T-cell (primary cell): ENCODE results near the gene RAB10. TPM values are rescaled to one million over a fixed set of nuclear protein-coding genes. Genes with fewer than 3 reads are reported as not detected.
"Not testable (repeated sequence)": the region's sequence is repeated elsewhere in the genome, so short reads cannot be mapped to it uniquely, and the experiment has no call there.

Experiments used
- ATAC-seq, 4 experiments: fragments of 200-7000 bp in 3 of 4; fragments of 150-1000 bp in 1 of 4; cut with Tn5 transposase; replicated peaks in 1 of 4; 1 replicate in 3 of 4; 2 replicates in 1 of 4; pipeline ENCODE4 v1.10.0; 2021; ENCODE audit warnings: moderate library complexity in 3 of 4, mild to moderate bottlenecking in 2 of 4, moderate number of reproducible peaks in 1 of 4
- CTCF ChIA-PET, 2 donors: fragments of 300-600 bp; sonication (Branson Sonifier 250); formaldehyde crosslinking; loops; one replicate each; lab custom pipeline; 2022; ENCODE audit warnings: antibody characterized with exemption in 2 of 2; lab: Charles Lee
- POLR2A ChIA-PET, 2 donors: fragments of 300-600 bp; sonication (Branson Sonifier 250); formaldehyde crosslinking; loops; one replicate each; lab custom pipeline; 2022; ENCODE audit warnings: antibody characterized with exemption in 2 of 2; lab: Charles Lee
- DNase-seq, 35 experiments: peaks; one replicate each; pipeline versions ENCODE4 v3.0.0 to v3.0.0-alpha.2; 2013 to 2023
- H3K27ac ChIP-seq: one replicate; pipeline ENCODE4 v1.5.1; 2013; ENCODE audit warnings: low read length
- H3K27me3 ChIP-seq, 2 experiments: replicated peaks in 1 of 2; 1 replicate in 1 of 2; 2 replicates in 1 of 2; pipeline versions ENCODE4 v1.6.1 to v1.7.0; 2013; ENCODE audit warnings: low read length in 1 of 2, mixed read lengths in 1 of 2; ENCODE audit not compliant: control insufficient read depth in 2 of 2, insufficient read depth in 2 of 2; ENCODE audit errors: extremely low read depth in 1 of 2
- H3K36me3 ChIP-seq, 2 donors: 1 replicate in 1 of 2; 2 replicates in 1 of 2; pipeline versions ENCODE4 v1.6.1 to v1.7.0; 2013; ENCODE audit warnings: low read length in 1 of 2; ENCODE audit not compliant: control insufficient read depth in 2 of 2, insufficient read depth in 1 of 2; ENCODE audit errors: extremely low read depth in 1 of 2
- H3K4me1 ChIP-seq, 2 experiments: 1 replicate in 1 of 2; 2 replicates in 1 of 2; pipeline versions ENCODE4 v1.6.1 to v1.7.0; 2013; ENCODE audit warnings: low read length in 2 of 2, mixed read lengths in 1 of 2; ENCODE audit not compliant: insufficient read depth in 2 of 2, control insufficient read depth in 1 of 2; ENCODE audit errors: extremely low read depth in 1 of 2
- H3K4me3 ChIP-seq, 2 donors: 1 replicate in 1 of 2; 2 replicates in 1 of 2; pipeline versions ENCODE4 v1.5.1 to v1.7.0; 2013; ENCODE audit warnings: mild to moderate bottlenecking in 2 of 2, low read length in 1 of 2, moderate library complexity in 1 of 2; ENCODE audit not compliant: control insufficient read depth in 1 of 2; ENCODE audit errors: extremely low read depth in 1 of 2
- H3K9me3 ChIP-seq: 2 replicates; pipeline ENCODE4 v1.7.0; 2013
- H3K27ac Mint-ChIP-seq, 2 donors: one replicate each; pipeline ENCODE4 v1.8.0; 2020 to 2021; ENCODE audit warnings: mild to moderate bottlenecking in 2 of 2, mixed read lengths in 2 of 2
- H3K27me3 Mint-ChIP-seq, 2 donors: one replicate each; pipeline ENCODE4 v1.8.0; 2021 to 2022; ENCODE audit warnings: mixed read lengths in 2 of 2
- H3K36me3 Mint-ChIP-seq: one replicate; pipeline ENCODE4 v1.8.0; 2021; ENCODE audit warnings: mixed read lengths
- H3K4me1 Mint-ChIP-seq, 3 donors: one replicate each; pipeline ENCODE4 v1.8.0; 2020 to 2022; ENCODE audit warnings: mixed read lengths in 3 of 3, mild to moderate bottlenecking in 1 of 3
- H3K4me3 Mint-ChIP-seq, 3 donors: one replicate each; pipeline ENCODE4 v1.8.0; 2020 to 2022; ENCODE audit warnings: mild to moderate bottlenecking in 3 of 3, mixed read lengths in 3 of 3, moderate library complexity in 3 of 3
- H3K9me3 Mint-ChIP-seq, 3 donors: one replicate each; pipeline ENCODE4 v1.8.0; 2020 to 2022; ENCODE audit warnings: mixed read lengths in 3 of 3
- WGBS: methylation state at CpG from one replicate; pipeline ENCODE4 v1.1.5; 2013; ENCODE audit warnings: missing lambda C conversion rate; ENCODE audit not compliant: insufficient coverage; 5-methylcytosine and 5-hydroxymethylcytosine counted together
- total RNA-seq, 35 experiments: library from RNA in 6 of 35; stranded (reverse) in 6 of 35; fragments of 120-200 nt in 1 of 35; gene quantifications; one replicate each; pipeline versions ENCODE4 v1.2.1 to v1.2.4 and lab custom pipeline; 2013 to 2026

The RAB10 gene
- total RNA-seq, 5 donors from 2014 or later (not counting 1 experiment from before 2014, with no cell fraction given): 35.0 to 78.7 (median 71.2) TPM

DNA sequence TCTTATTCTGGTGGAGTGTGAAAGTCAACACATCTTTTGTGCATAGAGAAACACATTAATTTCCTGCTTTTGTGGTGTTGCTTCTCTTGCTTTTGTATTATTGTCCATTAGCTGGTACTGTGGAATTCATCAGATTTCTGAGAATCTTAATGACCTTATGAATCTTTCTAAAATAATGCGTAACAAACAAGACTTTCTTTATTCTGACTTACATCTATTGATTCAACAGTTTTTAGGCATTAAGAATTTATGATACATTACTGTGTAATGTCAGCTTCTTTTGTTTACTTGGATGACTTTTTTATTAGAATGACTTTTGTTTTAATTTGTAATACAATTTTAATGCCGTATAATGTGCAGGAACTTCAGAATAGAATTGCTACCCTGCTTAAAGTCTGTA lies 43.4 kb downstream of the RAB10 start:
- Mint-ChIP-seq H3K9me3 (peaks cover 4 to 16% (median 13%) of the 10 kb centered on the region in 3 donors), H3K36me3 (peaks cover 28% of the 10 kb centered on the region), H3K4me3 (no peak overlapping the region), H3K27ac (no peak overlapping the region), H3K4me1 (peaks cover 26 to 42% (median 32%) of the 10 kb centered on the region in 3 donors), H3K27me3 (no peaks in the 10 kb centered on the region)
- WGBS: 100% methylated on average over 1 of the region's 2 CpGs
- DNase-seq (no peak), ATAC-seq (no peak)
- CTCF ChIA-PET: no interaction called here
- H3K4me3 ChIP-seq: no peak overlapping the region
- peaks cover 9% of the 10 kb centered on the region for H3K9me3 ChIP-seq
- no peak overlapping the region for H3K27ac ChIP-seq
- no peaks in the 10 kb centered on the region for H3K36me3 ChIP-seq
- no peaks in the 10 kb centered on the region for H3K27me3 ChIP-seq
- no peaks in the 10 kb centered on the region for H3K4me1 ChIP-seq
- POLR2A ChIA-PET: interaction anchor here in 1 of 2 donors (0.5 to 0.6 kb wide), 2 partner anchors 21 to 1111 kb away, joined by 3 read pairs; no protein-coding TSS in a partner anchor

DNA sequence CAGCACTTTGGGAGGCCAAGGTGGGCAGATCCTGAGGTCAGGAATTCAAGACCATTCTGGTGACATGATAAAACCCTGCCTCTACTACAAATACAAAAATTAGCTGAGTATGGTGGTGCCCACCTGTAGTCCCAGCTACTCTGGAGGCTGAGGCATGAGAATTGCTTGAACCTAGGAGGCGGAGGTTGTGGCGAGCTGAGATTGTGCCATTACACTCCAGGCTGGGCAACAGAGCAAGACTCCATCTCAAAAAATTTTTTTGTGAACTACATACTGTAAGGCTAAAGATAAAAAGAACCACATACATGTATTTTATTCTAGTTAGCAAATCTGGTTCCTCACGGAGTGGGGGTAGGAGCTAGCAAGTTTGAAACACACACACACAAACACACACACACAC lies 45.1 kb downstream of the RAB10 start:
- no peak for ATAC-seq
- H3K27me3 ChIP-seq: no peaks in the 10 kb centered on the region
- ChIA-PET CTCF (interaction anchor here (0.6 to 0.7 kb wide), 2 partner anchors 19 to 366 kb away, joined by 3 to 4 read pairs; no protein-coding TSS in a partner anchor), POLR2A (interaction anchor here in 1 of 2 donors (0.6 kb wide), 1 partner anchor 1260 kb away, joined by 3 read pairs; no protein-coding TSS in a partner anchor)
- H3K36me3 ChIP-seq: no peaks in the 10 kb centered on the region
- H3K27ac ChIP-seq: no peak overlapping the region
- H3K4me3 ChIP-seq: no peak overlapping the region
- H3K4me1 Mint-ChIP-seq: peaks cover 18 to 29% (median 21%) of the 10 kb centered on the region in 3 donors
- H3K4me3 Mint-ChIP-seq: no peak overlapping the region
- H3K4me1 ChIP-seq: no peaks in the 10 kb centered on the region
- no peak overlapping the region for H3K27ac Mint-ChIP-seq
- DNase-seq: no peak
- peaks cover 5 to 17% (median 17%) of the 10 kb centered on the region in 3 donors for H3K9me3 Mint-ChIP-seq
- WGBS: no CpG with 5 or more reads among the region's 3 CpGs
- peaks cover 12% of the 10 kb centered on the region for H3K9me3 ChIP-seq
- H3K36me3 Mint-ChIP-seq: peaks cover 30% of the 10 kb centered on the region
- H3K27me3 Mint-ChIP-seq: no peaks in the 10 kb centered on the region

DNA sequence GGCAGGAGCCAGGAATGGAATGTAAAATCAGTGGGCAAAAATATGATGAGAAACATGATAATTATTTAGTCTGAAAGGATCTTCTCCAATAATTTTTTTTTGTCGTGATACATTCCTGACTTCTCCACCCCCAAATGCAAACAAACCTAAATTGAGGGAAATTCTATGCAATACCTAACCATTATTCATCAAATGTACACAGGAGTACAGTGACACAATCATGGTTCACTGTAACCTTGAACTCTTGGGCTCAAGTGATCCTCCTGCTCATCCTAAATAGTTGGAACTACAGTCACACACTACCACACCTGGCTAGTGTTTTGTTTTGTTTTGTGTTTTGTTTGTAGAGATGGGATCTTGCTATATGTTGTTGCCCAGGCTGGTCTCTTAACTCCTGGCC lies 46.5 kb downstream of the RAB10 start:
- H3K36me3 Mint-ChIP-seq: peaks cover 34% of the 10 kb centered on the region
- Histone ChIP-seq H3K27me3 (no peaks in the 10 kb centered on the region), H3K36me3 (no peaks in the 10 kb centered on the region), H3K4me1 (no peaks in the 10 kb centered on the region), H3K9me3 (peaks cover 14% of the 10 kb centered on the region), H3K4me3 (no peak overlapping the region), H3K27ac (no peak overlapping the region)
- H3K4me3 Mint-ChIP-seq: no peak overlapping the region
- ATAC-seq (no peak), DNase-seq (no peak)
- H3K4me1 Mint-ChIP-seq: peaks cover 15 to 26% (median 18%) of the 10 kb centered on the region in 3 donors
- 100% methylated on average over 1 of the region's 1 CpG for WGBS
- no peaks in the 10 kb centered on the region for H3K27me3 Mint-ChIP-seq
- H3K27ac Mint-ChIP-seq: no peak overlapping the region
- CTCF ChIA-PET: no interaction called here
- peaks cover 8 to 18% (median 17%) of the 10 kb centered on the region in 3 donors for H3K9me3 Mint-ChIP-seq
- POLR2A ChIA-PET: no interaction called here

DNA sequence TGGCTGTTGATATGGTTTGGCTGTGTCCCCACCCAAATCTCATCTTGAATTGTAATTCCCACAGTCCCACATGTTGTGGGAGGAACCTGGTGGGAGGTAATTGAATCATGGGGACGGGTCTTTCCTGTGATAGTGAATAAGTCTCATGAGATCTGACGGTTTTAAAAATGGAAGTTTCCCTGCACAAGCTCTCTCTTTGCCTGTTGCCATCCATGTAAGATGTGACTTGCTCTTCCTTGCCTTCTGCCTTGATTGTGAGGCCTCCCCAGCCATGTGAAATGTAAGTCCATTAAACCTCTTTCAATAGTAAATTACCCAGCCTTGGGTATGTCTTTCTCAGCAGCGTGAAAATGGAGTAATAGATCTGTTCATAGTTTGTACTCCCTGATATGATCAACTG lies 47.0 kb downstream of the RAB10 start:
- H3K27ac Mint-ChIP-seq, H3K4me3 ChIP-seq, DNase-seq, POLR2A ChIA-PET, ATAC-seq, H3K27me3 Mint-ChIP-seq, H3K36me3 ChIP-seq, H3K27ac ChIP-seq, CTCF ChIA-PET, H3K4me3 Mint-ChIP-seq, H3K4me1 ChIP-seq, H3K27me3 ChIP-seq: not testable (repeated sequence)
- peaks cover 8 to 18% (median 17%) of the 10 kb centered on the region in 3 donors for H3K9me3 Mint-ChIP-seq
- peaks cover 14% of the 10 kb centered on the region for H3K9me3 ChIP-seq
- WGBS: no CpG with 5 or more reads among the region's 3 CpGs
- H3K4me1 Mint-ChIP-seq: peaks cover 15 to 24% (median 16%) of the 10 kb centered on the region in 3 donors
- peaks cover 37% of the 10 kb centered on the region for H3K36me3 Mint-ChIP-seq

DNA sequence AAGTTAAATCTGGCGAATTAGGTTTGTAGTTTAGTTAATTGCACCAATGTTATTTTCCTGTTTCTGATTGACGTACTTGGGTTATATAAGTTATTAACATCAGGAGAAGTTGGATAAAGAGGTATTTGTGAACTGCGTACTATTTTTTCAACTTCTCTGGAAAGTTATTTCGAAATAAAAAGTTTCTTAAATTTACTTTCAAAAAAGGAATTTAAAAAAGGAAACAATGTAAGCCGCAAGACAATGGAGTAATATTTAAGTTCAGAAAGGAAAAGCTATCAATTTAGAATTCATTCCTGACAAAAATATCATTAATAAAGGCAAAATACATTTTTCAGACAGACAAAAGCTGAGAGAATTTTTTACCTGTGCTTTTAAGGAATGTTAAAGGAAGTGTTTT lies 47.7 kb downstream of the RAB10 start:
- DNase-seq (no peak), ATAC-seq (no peak)
- H3K36me3 Mint-ChIP-seq: peaks cover 37% of the 10 kb centered on the region
- POLR2A ChIA-PET: interaction anchor here in 1 of 2 donors (0.6 kb wide), 1 partner anchor 522 kb away, joined by 9 read pairs; no protein-coding TSS in a partner anchor
- H3K9me3 ChIP-seq: peaks cover 14% of the 10 kb centered on the region
- no peak overlapping the region for H3K27ac Mint-ChIP-seq
- no peaks in the 10 kb centered on the region for H3K36me3 ChIP-seq
- CTCF ChIA-PET: no interaction called here
- H3K9me3 Mint-ChIP-seq: peaks cover 8 to 18% (median 17%) of the 10 kb centered on the region in 3 donors
- WGBS: 80% methylated on average over 1 of the region's 5 CpGs
- H3K4me1 ChIP-seq: peaks cover 0 to 4% of the 10 kb centered on the region in 2 experiments
- no peaks in the 10 kb centered on the region for H3K27me3 Mint-ChIP-seq
- H3K27ac ChIP-seq: no peak overlapping the region
- H3K27me3 ChIP-seq: no peaks in the 10 kb centered on the region
- no peak overlapping the region for H3K4me3 Mint-ChIP-seq
- H3K4me1 Mint-ChIP-seq: peaks cover 19 to 28% (median 21%) of the 10 kb centered on the region in 3 donors
- H3K4me3 ChIP-seq: no peak overlapping the region

DNA sequence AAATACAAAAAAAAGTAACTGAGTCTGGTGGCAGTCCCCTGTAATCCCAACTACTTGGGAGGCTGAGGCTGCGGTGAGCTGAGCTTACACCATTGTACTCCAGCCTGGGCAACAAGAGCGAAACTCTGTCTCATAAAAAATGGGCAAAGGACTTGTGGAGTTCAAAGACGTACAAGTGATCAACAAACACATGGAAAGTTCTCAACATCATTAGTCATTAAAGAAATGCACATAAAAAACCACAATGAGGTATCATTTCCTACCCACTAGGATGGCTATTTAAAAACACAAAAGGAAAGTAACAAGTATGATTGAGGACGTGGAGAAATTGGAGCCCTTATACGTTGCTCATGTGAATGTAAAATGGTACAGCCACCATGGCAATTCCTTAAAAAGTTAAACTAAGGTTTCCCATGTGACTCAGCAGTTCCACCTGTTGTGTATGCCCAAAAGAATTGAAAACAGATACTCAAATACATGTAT lies 52.3 kb downstream of the RAB10 start:
- DNase-seq (peak in 1 of 35 experiments; percentile 33), ATAC-seq (peak in 1 of 4 experiments; percentile 42)
- H3K27me3 Mint-ChIP-seq: no peaks in the 10 kb centered on the region
- ChIA-PET POLR2A (interaction anchor here in 1 of 2 donors (0.5 to 0.9 kb wide), 2 partner anchors 35 to 46 kb away, joined by 5 to 6 read pairs; no protein-coding TSS in a partner anchor), CTCF (interaction anchor here (0.6 to 1.8 kb wide), 6 partner anchors 11 to 843 kb away, joined by 3 to 6 read pairs (median 4); partner anchors contain the start of gene RAB10 (in 1 of the 2))
- no peaks in the 10 kb centered on the region for H3K27me3 ChIP-seq
- H3K9me3 Mint-ChIP-seq: peaks cover 5 to 9% (median 6%) of the 10 kb centered on the region in 3 donors
- H3K27ac ChIP-seq: no peak overlapping the region
- WGBS: 44% methylated on average over 3 of the region's 5 CpGs
- H3K4me1 ChIP-seq: peaks cover 0 to 4% of the 10 kb centered on the region in 2 experiments
- no peak overlapping the region for H3K4me3 ChIP-seq
- peaks cover 40 to 48% (median 46%) of the 10 kb centered on the region in 3 donors for H3K4me1 Mint-ChIP-seq
- H3K36me3 Mint-ChIP-seq: peaks cover 14% of the 10 kb centered on the region
- peaks cover 0 to 4% of the 10 kb centered on the region in 2 donors for H3K36me3 ChIP-seq
- H3K9me3 ChIP-seq: peaks cover 11% of the 10 kb centered on the region
- peak overlapping the region; percentile 76 to 80 for H3K27ac Mint-ChIP-seq
- peak overlapping the region in 1 of 3 donors; percentile 31 for H3K4me3 Mint-ChIP-seq
